SHP77 (cell line): Measurements from ENCODE around the gene MC4R.
"Not testable (repeated sequence)": the region's sequence is repeated elsewhere in the genome, so short reads cannot be mapped to it uniquely, and the experiment has no call there.

Experiments
- DNase-seq, 2 experiments: peaks; one replicate each; lab custom pipeline; 2025; lab: John Stamatoyannopoulos, UW

The MC4R gene

GRCh38 chr18:60372596-60372995, at the start of gene MC4R:
MC4R (minus strand) TSS chr18:60372775; CDS start chr18:60372349, 426 bp downstream.
- peak; percentile 90 to 95 for DNase-seq

- DNase-seq, result not testable (repeated sequence)
Measured at GRCh38 chr18:60422306-60422705, 49.7 kb upstream of the MC4R start.

- DNase-seq, result no peak
Measured at GRCh38 chr18:60421356-60422118, 49.0 kb upstream of the MC4R start.

GRCh38 chr18:60417946-60418345, 45.4 kb upstream of the MC4R start:
- DNase-seq, result no peak

- peak in 1 of 2 experiments; percentile 28 for DNase-seq
Measured at GRCh38 chr18:60413944-60414547, 41.5 kb upstream of the MC4R start.

GRCh38 chr18:60411715-60412114, 39.1 kb upstream of the MC4R start:
- peak in 1 of 2 experiments; percentile 2 for DNase-seq

GRCh38 chr18:60406721-60407120, 34.1 kb upstream of the MC4R start:
- no peak for DNase-seq

GRCh38 chr18:60404486-60405085, 32.0 kb upstream of the MC4R start:
- no peak for DNase-seq

GRCh38 chr18:60401346-60401745, 28.8 kb upstream of the MC4R start:
- DNase-seq, result no peak

- no peak for DNase-seq
Measured at GRCh38 chr18:60391571-60392226, 19.1 kb upstream of the MC4R start.

GRCh38 chr18:60389314-60389713, 16.7 kb upstream of the MC4R start:
- no peak for DNase-seq

- DNase-seq, result no peak
Measured at GRCh38 chr18:60385693-60386092, 13.1 kb upstream of the MC4R start.

GRCh38 chr18:60383893-60384292, 11.3 kb upstream of the MC4R start:
- no peak for DNase-seq

GRCh38 chr18:60377778-60378469, 5.3 kb upstream of the MC4R start:
- DNase-seq, result no peak

GRCh38 chr18:60372132-60372531, 443 bp downstream of the MC4R start:
- no peak for DNase-seq

GRCh38 chr18:60358516-60358915, 14.1 kb downstream of the MC4R start:
- no peak for DNase-seq

GRCh38 chr18:60350941-60351340, 21.6 kb downstream of the MC4R start:
- DNase-seq, result no peak

- no peak for DNase-seq
Measured at GRCh38 chr18:60350150-60350549, 22.4 kb downstream of the MC4R start.

GRCh38 chr18:60347526-60348045, 25.0 kb downstream of the MC4R start:
- no peak for DNase-seq

- DNase-seq, result no peak
Measured at GRCh38 chr18:60339018-60339417, 33.6 kb downstream of the MC4R start.

GRCh38 chr18:60331890-60332289, 40.7 kb downstream of the MC4R start:
- DNase-seq, result no peak

- DNase-seq, result no peak
Measured at GRCh38 chr18:60329131-60329530, 43.4 kb downstream of the MC4R start.
